HG03060 (cell line): ENCODE data around the gene DZIP3.

Experiments
- ATAC-seq: cut with Tn5 transposase; IDR thresholded peaks from one replicate; pipeline ENCODE4 v1.9.1; 2021; ENCODE audit warnings: low read depth, moderate number of reproducible peaks; ENCODE audit not compliant: unreplicated experiment

DZIP3 gene

GRCh38 chr3:108589081-108589997 lies at the start of gene DZIP3, which contains the start of gene CIP2A:
DZIP3 (plus strand) TSS chr3:108589722; CDS start chr3:108605407, 15,685 bp downstream.
CIP2A (minus strand) TSS chr3:108589438; CDS start chr3:108589375, 63 bp downstream.
- peak; percentile 63 for ATAC-seq

DNA sequence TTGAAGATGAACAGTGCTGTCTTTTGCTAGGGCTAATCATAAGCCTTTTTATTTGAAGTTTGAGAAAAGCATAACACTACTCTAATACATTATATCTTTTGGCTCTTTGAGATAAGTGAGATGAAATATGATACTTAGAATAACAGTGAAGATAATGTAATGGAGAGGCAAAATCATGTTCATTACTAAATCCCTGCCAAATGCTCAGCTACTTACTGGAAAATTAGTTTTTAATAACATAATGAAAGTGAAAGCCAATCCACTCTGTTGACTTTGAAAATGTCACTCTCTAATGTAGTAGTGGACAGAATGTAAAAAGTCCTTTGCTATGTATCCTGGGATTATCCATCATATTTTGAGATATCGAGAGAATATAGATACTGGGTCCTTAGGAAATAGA lies 43.3 kb upstream of the DZIP3 start:
- ATAC-seq: no peak

- ATAC-seq: no peak
Measured at GRCh38 chr3:108546692-108547091, 42.8 kb upstream of the DZIP3 start.

DNA sequence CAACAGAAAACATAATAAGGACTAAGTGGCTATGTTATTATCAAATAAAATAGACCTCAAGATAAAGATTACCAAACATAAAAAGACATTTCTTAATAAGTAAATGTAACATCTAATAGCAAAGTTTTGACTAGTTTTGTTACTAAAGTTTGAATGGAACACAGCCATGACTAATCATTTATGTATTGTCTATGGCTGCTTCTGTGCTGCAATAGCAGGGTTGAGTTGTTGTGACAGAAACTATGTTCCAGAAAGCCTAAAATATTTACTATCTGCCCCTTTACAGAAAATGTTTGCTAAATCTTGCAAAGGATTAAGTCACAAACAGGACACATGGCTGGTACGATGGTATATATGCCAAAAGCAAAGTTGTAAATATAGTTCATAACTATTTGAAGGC lies 41.2 kb upstream of the DZIP3 start:
- ATAC-seq: no peak

GRCh38 chr3:108548886-108549285 lies 40.6 kb upstream of the DZIP3 start:
- no peak for ATAC-seq

DNA sequence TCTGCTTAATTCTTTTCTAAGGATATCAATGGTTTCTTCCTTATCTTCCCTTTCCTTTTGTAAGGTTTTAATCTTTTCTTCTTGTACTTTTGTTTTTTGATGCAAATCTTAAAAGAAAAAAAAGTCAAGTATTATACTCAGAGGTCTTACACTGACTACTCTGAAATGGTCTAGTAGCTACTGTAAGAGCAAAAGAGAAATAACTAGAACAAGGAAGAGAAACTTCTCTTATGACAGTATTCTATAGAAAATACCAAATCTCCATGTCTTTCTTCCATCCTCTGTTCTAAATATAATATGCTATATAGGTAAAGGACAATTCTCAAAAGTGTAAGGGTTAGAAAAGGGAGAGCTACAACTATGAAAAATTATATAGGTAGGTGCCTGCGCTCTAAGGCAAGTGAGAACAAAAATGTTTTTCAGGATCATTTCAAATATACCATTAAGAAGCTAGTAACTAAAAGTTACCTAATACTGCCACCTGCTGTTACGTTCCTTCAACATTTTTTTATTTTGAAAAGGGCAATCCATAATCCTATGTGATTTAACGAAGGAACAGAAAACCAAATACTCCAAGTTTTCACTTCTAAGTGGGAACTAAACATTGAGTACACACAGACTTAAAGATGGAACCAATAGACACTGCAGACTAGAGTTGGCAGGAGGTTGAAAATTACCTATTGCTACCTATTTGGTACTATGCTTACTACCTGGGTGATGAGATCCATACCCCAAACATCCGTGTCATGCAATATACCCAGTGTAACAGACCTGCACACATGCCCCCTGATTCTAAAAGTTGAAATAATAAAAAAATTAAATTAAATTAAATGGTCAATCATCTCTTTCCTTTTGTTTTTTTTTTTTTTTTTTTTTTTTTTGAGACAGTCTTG lies 37.0 kb upstream of the DZIP3 start:
- no peak for ATAC-seq

- ATAC-seq: no peak
Measured at GRCh38 chr3:108554229-108554628, 35.3 kb upstream of the DZIP3 start.

- ATAC-seq: no peak
Measured at GRCh38 chr3:108554913-108555571, 34.5 kb upstream of the DZIP3 start.

DNA sequence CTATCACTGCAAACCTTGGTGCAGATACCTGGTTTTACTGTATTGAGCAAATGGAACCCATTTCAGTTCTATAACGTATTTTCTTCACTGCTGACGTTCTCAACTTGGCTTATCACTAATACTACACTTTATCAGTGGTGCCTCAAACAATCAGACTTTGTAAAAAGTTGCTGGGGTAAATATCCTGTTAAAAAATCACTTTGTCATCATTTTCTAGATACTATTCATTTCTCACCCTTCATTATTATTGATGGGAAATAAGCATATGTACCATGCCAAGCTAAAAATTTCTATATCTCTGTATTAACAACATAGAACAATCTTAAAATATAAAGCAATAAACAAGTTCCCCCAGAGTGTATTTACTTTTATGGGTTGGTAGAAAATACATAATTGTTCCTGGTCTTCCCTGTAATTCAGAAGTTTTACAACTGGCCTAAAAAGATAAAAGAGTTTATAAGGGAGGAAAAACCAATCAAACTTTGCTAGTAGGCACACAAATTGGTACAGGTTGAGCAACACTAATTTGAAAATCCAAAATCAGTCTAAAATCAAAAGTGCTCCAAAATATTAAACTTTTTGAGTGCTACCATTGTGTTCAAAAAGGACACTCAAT lies 33.4 kb upstream of the DZIP3 start:
- no peak for ATAC-seq

DNA sequence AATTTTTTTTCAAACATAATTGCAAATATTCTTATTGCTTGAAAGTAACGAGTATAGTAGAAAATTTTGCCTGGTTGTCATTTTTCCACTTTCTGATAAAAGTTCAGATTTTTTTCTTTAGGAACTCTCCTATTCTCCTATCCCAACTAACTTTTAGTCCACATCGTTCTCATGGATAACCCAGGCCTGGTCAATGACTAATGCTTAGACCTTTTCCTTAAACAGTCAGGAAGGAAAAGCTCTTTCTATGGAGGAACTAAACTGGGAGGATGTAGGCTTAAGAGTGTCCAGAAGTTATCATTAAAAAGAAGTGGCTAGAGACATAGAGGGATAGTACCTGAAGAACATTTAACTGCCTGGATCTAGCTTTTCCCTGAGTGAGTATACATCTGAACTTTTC lies 27.0 kb upstream of the DZIP3 start:
- no peak for ATAC-seq

DNA sequence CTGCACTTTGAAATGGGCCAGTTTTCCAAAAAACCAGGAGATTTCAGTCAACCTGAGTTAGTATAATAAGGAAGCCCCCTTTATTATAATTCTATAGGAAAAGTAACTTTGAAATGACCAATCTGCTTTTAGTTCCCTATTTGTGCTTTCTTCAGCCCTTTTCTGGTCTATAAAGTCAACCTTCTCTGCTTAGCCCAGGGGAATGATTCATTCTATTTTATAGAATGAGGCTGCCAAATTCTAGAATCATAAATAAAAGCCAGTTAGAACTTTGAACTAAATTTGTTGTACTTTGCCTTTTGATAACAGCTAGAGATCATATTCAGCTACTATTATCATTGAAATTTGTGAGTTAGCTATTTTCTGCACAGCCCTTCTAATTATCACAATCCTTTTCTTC lies 25.0 kb upstream of the DZIP3 start:
- no peak for ATAC-seq

DNA sequence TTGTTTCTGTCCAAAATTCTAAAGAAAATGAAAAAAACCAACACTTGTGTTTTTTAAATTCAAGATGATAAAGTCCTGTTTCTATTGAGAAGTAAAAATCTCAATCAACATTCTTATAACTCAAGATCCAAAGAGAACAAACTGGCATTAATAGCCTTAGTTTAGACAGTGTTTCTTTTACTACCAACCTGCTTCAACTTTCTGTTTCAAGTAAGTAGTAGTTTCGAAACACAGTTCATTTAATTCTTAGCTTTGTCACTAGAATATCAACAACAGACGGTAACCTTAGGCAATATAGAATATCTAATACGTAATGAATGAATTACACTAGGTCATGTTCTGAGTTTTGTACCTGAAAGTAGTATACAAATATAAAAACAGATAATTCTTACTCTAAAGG lies 24.0 kb upstream of the DZIP3 start:
- ATAC-seq: no peak

DNA sequence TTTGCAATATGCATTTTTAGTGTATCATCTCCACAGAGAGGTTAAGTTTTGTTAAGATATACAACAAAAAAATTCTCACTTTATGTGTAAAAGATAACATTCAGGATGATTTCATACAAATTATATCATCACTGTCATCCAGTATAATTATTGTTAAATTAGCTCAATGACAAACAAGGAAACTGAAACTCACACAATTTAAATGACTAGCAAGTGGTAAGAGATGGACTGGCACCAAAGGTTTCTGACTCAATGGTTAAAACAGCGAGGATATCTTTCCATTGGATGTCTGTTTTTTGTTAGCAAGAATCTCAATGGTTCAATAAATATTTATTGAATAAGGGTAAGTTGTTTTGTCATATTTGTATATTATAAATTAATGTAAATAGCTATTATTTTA lies 22.9 kb upstream of the DZIP3 start:
- no peak for ATAC-seq

DNA sequence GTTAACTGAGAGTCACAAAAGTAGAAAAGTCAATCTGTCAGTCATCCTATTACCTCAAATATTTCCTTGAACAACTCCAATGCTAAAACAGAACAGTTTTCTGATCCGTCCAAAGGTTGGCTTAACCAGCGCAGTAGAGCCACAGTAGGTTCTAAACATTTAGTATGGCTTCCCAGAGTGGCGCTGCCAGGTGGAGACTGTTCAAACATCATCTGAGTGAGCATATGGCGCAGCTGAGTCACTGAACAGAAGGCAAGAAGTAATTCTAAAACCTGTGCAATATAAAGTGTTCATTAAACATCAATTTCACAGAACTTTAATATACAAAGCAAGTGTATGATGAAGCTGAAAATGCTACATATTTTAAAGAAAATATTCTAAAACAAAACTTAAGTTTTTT lies 20.2 kb upstream of the DZIP3 start:
- ATAC-seq: no peak

- ATAC-seq: no peak
Measured at GRCh38 chr3:108578064-108578463, 11.5 kb upstream of the DZIP3 start.

DNA sequence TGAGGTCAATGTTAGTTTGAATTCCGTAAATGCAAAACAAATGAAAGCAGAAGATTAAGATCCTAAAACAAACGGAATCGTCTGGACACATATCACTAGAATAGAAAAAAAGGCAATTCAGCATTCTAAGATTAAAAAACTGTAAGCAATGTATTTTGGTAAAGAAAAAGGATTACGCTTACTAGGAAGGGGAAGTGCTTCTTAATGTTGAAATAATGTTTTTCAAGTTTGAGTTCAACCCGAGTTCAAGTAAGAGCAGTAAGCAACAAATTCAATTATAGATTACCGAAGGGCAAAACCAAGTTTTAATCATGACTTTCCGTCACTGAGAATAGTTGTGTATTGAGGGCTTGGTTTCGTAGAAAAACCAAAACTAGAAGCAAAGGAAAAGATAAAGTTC lies 921 bp upstream of the DZIP3 start:
- ATAC-seq: no peak

DNA sequence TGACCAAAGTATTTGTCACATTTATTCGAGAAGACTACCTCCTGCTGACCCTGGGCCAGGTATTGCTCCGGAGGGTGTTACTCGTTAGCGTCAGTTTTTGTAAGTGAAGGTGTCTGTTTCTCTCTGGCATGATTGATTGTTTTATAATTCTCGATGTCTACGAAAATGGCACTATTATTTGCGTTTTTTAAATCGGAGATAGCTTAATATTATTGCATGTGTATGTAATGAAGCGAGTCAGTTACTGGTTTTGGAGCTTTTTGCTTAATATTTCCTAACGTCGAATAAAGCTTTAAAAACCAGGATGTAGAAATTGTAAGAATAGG lies 439 bp downstream of the DZIP3 start:
- no peak for ATAC-seq

- ATAC-seq: no peak
Measured at GRCh38 chr3:108590460-108590859, 938 bp downstream of the DZIP3 start.

- no peak for ATAC-seq
Measured at GRCh38 chr3:108595321-108595720, 5.8 kb downstream of the DZIP3 start.

DNA sequence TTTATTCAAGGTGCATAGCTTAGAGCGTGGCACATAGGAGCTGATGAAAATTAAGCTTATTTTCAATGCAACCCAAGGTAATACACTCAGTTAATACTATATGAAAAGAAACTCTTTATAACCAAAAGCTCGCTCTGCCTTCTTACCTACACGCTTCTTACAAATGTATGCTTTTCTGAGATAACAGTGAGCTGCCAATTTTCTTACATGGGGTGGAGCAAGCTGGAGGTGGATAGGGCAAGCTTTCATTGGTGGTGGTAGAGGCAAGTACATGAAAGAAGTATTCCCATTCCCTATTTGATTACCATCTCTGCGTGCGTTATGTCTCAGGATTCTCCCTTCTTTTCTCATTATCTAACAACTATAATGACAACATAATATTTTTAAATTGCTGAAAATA lies 8.9 kb downstream of the DZIP3 start:
- no peak for ATAC-seq
